HL-60 (cell line): ENCODE data around the gene CYP2D6.

Source experiments
- DNase-seq, 2 experiments: peaks; one replicate each; pipeline ENCODE4 v3.0.0-alpha.2; 2010 to 2020; ENCODE audit warnings: low read depth in 1 of 2, low spot score in 1 of 2
- H3K27ac ChIP-seq: fragments of 250-450 bp; sonication (Bioruptor Pico); replicated peaks from 2 replicates; pipeline ENCODE4 v1.5.1; 2020; ENCODE audit warnings: mild to moderate bottlenecking, moderate library complexity
- H3K27me3 ChIP-seq: fragments of 250-450 bp; sonication (Bioruptor Pico); 2 replicates; pipeline ENCODE4 v1.5.1; 2021; ENCODE audit warnings: mild to moderate bottlenecking, moderate library complexity; ENCODE audit not compliant: insufficient read depth, poor library complexity, severe bottlenecking
- H3K4me3 ChIP-seq: replicated peaks from 2 replicates; pipeline ENCODE4 v1.5.1; 2011; ENCODE audit warnings: mild to moderate bottlenecking, control low read depth, low read length; ENCODE audit not compliant: insufficient read depth
- CTCF ChIP-seq: IDR thresholded peaks from one replicate; pipeline ENCODE4 v1.5.1; 2011; ENCODE audit warnings: low read length, control low read depth, inconsistent platforms; ENCODE audit not compliant: insufficient read depth
- GABPA ChIP-seq: IDR thresholded peaks from 2 replicates; pipeline ENCODE4 v1.6.1; 2012; ENCODE audit warnings: low read depth
- POLR2AphosphoS5 ChIP-seq: IDR thresholded peaks from 2 replicates; pipeline ENCODE4 v1.6.1; 2012; ENCODE audit warnings: low read depth
- REST ChIP-seq: IDR thresholded peaks from 2 replicates; pipeline ENCODE4 v1.6.1; 2012; ENCODE audit warnings: low read depth; ENCODE audit not compliant: insufficient replicate concordance
- SPI1 ChIP-seq: IDR thresholded peaks from 2 replicates; pipeline ENCODE4 v1.6.1; 2012; ENCODE audit warnings: low read depth, mild to moderate bottlenecking, borderline replicate concordance

CYP2D6 gene

GRCh38 chr22:42155053-42155543 lies 24.5 kb upstream of the CYP2D6 start:
- no peak for TF ChIP-seq REST
- no peak for TF ChIP-seq POLR2AphosphoS5
- TF ChIP-seq SPI1, result no peak
- no peak for TF ChIP-seq CTCF
- TF ChIP-seq GABPA, result no peak
- DNase-seq, result no peak
- no peak overlapping the region for H3K4me3 ChIP-seq
- H3K27me3 ChIP-seq, result no peaks in the 10 kb centered on the region
- no peak overlapping the region for H3K27ac ChIP-seq

- Histone ChIP-seq H3K27ac (no peak overlapping the region), H3K4me3 (no peak overlapping the region), H3K27me3 (no peaks in the 10 kb centered on the region)
- no peak for TF ChIP-seq POLR2AphosphoS5
- no peak for DNase-seq
Observed at GRCh38 chr22:42154293-42155052, 23.9 kb upstream of the CYP2D6 start.

- H3K27me3 ChIP-seq, result no peaks in the 10 kb centered on the region
- H3K27ac ChIP-seq, result no peak overlapping the region
- no peak overlapping the region for H3K4me3 ChIP-seq
- TF ChIP-seq GABPA, result no peak
- TF ChIP-seq REST, result no peak
- no peak for TF ChIP-seq POLR2AphosphoS5
- TF ChIP-seq SPI1, result no peak
- no peak for TF ChIP-seq CTCF
- no peak for DNase-seq
Observed at GRCh38 chr22:42152661-42153270, 22.2 kb upstream of the CYP2D6 start.

- DNase-seq, result no peak
- no peak for TF ChIP-seq GABPA
- Histone ChIP-seq H3K27me3 (no peaks in the 10 kb centered on the region), H3K27ac (no peak overlapping the region), H3K4me3 (no peak overlapping the region)
Observed at GRCh38 chr22:42151924-42152635, 21.5 kb upstream of the CYP2D6 start.
